Uterus (tissue), 4 donors: ENCODE results near the gene UNC93B1. TPM values are rescaled to one million over a fixed set of nuclear protein-coding genes. Genes with fewer than 3 reads are reported as not detected.

ENCODE experiments used
- DNase-seq, 2 donors: peaks; one replicate each; pipeline ENCODE4 v3.0.0-alpha.2; 2019 to 2020
- H3K27ac ChIP-seq, 2 donors: fragments of 200-600 bp; sonication (generic); 1 replicate in 1 of 2; 2 replicates in 1 of 2; pipeline ENCODE4 v1.5.1; 2016 to 2018
- H3K27me3 ChIP-seq, 2 donors: fragments of 200-600 bp; sonication (generic); one replicate each; pipeline ENCODE4 v1.5.1; 2018 to 2019; ENCODE audit warnings: control low read depth in 1 of 2
- H3K36me3 ChIP-seq, 2 donors: fragments of 200-600 bp; sonication (generic); one replicate each; pipeline ENCODE4 v1.5.1; 2019; ENCODE audit warnings: control low read depth in 1 of 2
- H3K4me1 ChIP-seq, 2 donors: fragments of 200-600 bp; sonication (generic); one replicate each; pipeline ENCODE4 v1.5.1; 2018 to 2019; ENCODE audit warnings: control low read depth in 1 of 2
- H3K4me3 ChIP-seq, 2 donors: fragments of 200-600 bp; sonication (generic); 1 replicate in 1 of 2; 2 replicates in 1 of 2; pipeline ENCODE4 v1.5.1; 2018 to 2019; ENCODE audit warnings: mild to moderate bottlenecking in 1 of 2
- H3K9me3 ChIP-seq, 2 donors: fragments of 200-600 bp; sonication (generic); one replicate each; pipeline ENCODE4 v1.5.1; 2019; ENCODE audit warnings: control low read depth in 1 of 2
- POLR2A ChIP-seq, 2 donors: fragments of 450-650 bp; IDR thresholded peaks; one replicate each; pipeline ENCODE4 v1.6.1; 2016; ENCODE audit warnings: antibody characterized with exemption in 2 of 2, mild to moderate bottlenecking in 1 of 2, moderate library complexity in 1 of 2
- intact Hi-C: fragments of 100-400 bp; cut with DNase I; formaldehyde crosslinking; loops from one replicate; pipeline ENCODE4 v1.15.1; 2023; ENCODE audit warnings: low total_unique reads
- total RNA-seq, 4 donors: library from RNA; depleted of rRNA in 3 of 4; stranded (reverse); fragments of >200 nt in 3 of 4; gene quantifications; one replicate each; pipeline versions ENCODE4 v1.1.0 to v1.2.4, GENCODE V29; 2014 to 2023
- TF ChIP-seq, protein P1 (sequence below), 4 experiments: fragments of 200-600 bp in 2 of 4; fragments of 450-650 bp in 2 of 4; sonication (generic) in 2 of 4; IDR thresholded peaks; one replicate each; pipeline ENCODE4 v1.5.1; 2016 to 2019; ENCODE audit warnings: antibody characterized with exemption in 4 of 4, mild to moderate bottlenecking in 2 of 4, moderate library complexity in 1 of 4
- donor health status: DM: yes; HTN: yes; CAD: no.

The UNC93B1 gene
- total RNA-seq, 4 donors from 2014 or later = 4.1 to 24.3 (median 13.2) TPM

DNA sequence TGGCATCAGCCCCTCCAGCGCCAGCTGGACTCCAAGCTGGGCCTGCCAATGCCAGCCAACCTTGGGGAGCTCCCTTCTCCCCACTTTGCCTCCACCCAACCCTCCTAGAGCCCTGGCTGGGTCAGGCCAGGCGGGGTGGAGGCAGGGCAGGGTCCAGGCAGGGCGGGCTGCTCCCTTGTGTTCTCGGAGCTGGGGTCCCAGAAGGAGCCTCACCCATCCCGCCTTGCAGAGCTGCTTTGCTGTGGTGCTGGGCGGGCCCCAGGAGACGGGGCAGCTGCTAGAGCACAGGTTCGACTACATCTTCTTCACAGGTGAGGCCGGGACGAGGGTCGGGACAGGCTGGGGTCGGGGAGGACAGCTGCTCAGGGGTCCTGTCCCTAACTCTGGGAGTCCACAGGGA lies 15.6 kb upstream of the UNC93B1 start:
- H3K4me1 ChIP-seq = peaks cover 0 to 2% of the 10 kb centered on the region in 2 donors
- DNase-seq = no peak
- H3K27ac ChIP-seq = no peak overlapping the region
- H3K27me3 ChIP-seq = no peaks in the 10 kb centered on the region
- TF ChIP-seq POLR2A (IDR thresholded peaks at IDR 0.05) = no peak
- TF ChIP-seq, protein P1, sequence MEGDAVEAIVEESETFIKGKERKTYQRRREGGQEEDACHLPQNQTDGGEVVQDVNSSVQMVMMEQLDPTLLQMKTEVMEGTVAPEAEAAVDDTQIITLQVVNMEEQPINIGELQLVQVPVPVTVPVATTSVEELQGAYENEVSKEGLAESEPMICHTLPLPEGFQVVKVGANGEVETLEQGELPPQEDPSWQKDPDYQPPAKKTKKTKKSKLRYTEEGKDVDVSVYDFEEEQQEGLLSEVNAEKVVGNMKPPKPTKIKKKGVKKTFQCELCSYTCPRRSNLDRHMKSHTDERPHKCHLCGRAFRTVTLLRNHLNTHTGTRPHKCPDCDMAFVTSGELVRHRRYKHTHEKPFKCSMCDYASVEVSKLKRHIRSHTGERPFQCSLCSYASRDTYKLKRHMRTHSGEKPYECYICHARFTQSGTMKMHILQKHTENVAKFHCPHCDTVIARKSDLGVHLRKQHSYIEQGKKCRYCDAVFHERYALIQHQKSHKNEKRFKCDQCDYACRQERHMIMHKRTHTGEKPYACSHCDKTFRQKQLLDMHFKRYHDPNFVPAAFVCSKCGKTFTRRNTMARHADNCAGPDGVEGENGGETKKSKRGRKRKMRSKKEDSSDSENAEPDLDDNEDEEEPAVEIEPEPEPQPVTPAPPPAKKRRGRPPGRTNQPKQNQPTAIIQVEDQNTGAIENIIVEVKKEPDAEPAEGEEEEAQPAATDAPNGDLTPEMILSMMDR (IDR thresholded peaks at IDR 0.05) = no peak
- H3K36me3 ChIP-seq = no peaks in the 10 kb centered on the region
- no peaks in the 10 kb centered on the region for H3K9me3 ChIP-seq
- intact Hi-C loops = no loop called here
- no peak overlapping the region for H3K4me3 ChIP-seq

DNA sequence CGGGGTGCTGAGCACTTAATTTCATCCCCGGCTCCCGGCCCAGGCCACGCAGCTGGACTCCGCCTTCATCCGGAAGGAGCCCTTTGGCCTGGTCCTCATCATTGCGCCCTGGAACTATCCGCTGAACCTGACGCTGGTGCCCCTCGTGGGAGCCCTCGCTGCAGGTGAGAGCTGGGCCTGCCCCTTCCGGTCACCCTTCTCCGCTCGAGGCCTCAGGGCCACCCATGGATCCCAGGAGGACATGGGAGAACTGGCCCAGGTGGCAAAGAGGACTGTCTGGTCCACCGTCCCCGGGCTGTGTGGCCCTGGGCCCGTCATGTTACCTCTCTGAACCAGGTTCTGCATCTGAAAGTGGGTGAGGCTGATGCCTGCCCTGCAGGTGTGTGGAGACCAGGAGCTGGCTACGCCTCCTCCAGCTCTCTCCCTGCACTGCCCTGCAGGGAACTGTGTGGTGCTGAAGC lies 14.9 kb upstream of the UNC93B1 start:
- intact Hi-C loops = no loop called here
- TF ChIP-seq, protein P1 (IDR thresholded peaks at IDR 0.05) = no peak
- TF ChIP-seq POLR2A (IDR thresholded peaks at IDR 0.05) = no peak
- no peaks in the 10 kb centered on the region for H3K27me3 ChIP-seq

DNA sequence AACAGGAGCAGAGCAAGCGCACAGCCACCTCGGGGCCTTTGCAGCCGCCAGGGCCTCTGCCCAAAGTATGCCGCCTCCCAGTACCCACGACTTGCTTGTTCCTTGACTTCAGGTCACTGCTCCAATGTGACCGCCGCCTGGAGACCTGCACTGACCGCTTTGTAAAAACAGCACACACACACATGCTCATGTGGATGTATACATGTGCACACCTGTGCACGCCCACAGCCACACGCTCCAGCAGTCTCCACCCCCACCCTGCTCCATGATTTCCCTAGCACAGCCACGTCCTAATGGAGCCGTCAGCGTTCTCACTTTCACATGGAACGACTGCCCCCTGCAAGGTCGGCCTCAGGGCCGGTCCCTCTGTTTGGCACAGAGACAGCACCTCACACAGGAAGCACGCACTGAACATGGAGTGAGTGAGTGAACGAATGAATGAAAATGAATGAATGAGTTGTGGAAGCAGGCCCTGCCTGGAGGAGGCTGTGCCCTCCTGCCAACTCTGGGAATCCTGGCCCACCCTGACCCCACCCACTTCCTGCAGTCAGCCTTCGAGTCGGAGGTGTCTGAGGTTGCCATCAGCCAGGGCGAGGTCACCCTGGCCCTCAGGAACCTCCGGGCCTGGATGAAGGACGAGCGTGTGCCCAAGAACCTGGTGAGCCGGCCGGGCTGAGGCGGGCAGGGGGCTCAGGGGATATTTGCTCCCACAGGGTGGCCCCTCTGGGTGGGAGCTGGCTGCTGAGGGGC lies 14.3 kb upstream of the UNC93B1 start:
- TF ChIP-seq POLR2A (IDR thresholded peaks at IDR 0.05) = no peak
- TF ChIP-seq, protein P1 (IDR thresholded peaks at IDR 0.05) = no peak
- H3K9me3 ChIP-seq = no peaks in the 10 kb centered on the region
- H3K4me1 ChIP-seq = peaks cover 0 to 4% of the 10 kb centered on the region in 2 donors
- intact Hi-C loops = no loop called here
- H3K27ac ChIP-seq = no peak overlapping the region
- no peaks in the 10 kb centered on the region for H3K36me3 ChIP-seq
- H3K4me3 ChIP-seq = no peak overlapping the region
- no peaks in the 10 kb centered on the region for H3K27me3 ChIP-seq
- DNase-seq = no peak

More for the DNA sequence above, 14.9 kb upstream of the UNC93B1 start:
- no peak for DNase-seq
- Histone ChIP-seq H3K4me1 (peaks cover 0 to 4% of the 10 kb centered on the region in 2 donors), H3K27ac (no peak overlapping the region), H3K9me3 (no peaks in the 10 kb centered on the region), H3K36me3 (no peaks in the 10 kb centered on the region), H3K4me3 (no peak overlapping the region)

DNA sequence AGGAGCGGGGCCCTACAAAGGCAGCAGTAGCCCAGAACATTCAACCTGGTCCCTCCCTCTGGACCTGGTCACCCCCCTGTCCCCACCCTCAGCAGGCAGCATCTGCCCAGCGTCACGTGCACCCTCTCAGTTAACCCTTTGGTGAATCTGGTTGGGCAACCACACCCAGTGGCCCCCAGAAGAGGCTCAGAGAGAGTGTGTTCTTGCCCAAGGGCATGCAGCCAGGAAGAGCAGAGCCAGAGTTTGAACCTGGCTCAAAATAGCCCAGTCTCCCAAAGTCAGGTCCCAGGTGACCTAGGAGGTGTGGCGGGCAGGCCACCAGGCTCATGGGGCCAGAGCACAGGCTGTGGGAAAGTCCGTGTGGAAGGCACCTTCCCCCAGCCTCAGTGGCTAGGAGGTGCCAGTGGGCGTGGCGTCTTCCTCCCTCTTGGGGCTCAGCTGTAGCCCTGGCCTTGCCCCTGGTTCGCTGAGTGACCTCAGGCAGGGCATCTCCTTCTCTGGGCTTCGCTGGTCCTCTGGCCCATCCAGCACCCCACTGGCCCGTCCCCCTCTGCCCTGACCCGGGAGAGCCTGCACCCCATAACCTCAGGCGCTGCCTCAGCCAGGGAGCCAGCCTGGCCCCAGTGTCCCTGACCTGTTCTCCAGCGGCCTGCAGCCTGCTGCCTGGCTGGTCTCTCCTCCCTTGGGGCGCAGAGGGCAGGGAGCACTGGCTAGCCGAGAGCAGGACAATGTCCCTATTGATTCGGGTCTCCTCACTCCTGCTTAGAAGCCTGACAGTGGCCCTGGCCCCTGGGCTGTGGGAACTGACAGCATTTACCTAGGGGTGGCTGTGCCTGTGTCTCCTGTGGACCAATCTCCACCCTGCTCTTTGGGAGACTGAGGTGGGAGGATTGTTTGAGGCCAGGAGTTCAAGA lies 13.3 kb upstream of the UNC93B1 start:
- Histone ChIP-seq H3K36me3 (no peaks in the 10 kb centered on the region), H3K4me1 (peaks cover 0 to 4% of the 10 kb centered on the region in 2 donors), H3K27me3 (no peaks in the 10 kb centered on the region), H3K9me3 (no peaks in the 10 kb centered on the region), H3K27ac (no peak overlapping the region), H3K4me3 (no peak overlapping the region)
- DNase-seq = no peak
- TF ChIP-seq, protein P1 (IDR thresholded peaks at IDR 0.05) = no peak
- TF ChIP-seq POLR2A (IDR thresholded peaks at IDR 0.05) = no peak
- intact Hi-C loops = no loop called here
